SH-SY5Y (cell line): ENCODE results near the gene FAIM2.

Source experiments
- GATA2 ChIP-seq: IDR thresholded peaks from 2 replicates; pipeline ENCODE4 v1.6.1; 2011; ENCODE audit warnings: mild to moderate bottlenecking, low read depth, low read length
- GATA3 ChIP-seq: IDR thresholded peaks from 2 replicates; pipeline ENCODE4 v1.6.1; 2011; ENCODE audit warnings: low read depth, mild to moderate bottlenecking, low read length, moderate library complexity

DNA sequence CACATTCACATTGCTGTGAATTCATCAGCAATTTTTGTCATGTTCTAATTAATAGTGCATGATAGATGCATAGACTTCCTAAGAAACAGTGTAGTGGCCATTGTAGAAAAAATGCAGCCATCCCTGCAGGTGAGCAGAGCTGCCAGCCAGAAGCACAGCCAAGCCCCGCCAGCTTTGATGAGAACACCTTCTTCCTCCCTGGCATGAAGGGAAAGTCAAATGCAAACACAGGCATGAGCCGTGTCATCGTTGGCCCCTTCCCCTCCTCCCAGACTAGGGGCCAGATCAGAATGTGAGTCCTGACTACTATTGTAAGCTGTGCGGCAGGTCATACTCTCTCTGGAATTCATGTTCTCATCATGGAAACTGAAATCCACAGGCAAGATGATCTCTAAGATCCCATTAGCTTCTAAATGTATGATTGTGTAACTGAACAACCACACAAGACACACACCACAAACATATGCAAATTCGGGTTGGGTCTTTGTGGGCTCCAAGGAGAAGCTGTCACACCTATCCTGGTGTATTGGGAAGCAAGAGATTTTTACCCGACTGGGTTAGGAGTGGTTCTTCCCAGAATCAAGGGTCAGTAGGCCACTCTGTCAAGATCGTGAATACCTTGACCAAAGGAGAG lies 44.0 kb upstream of the FAIM2 start:
- TF ChIP-seq GATA3 (no peak), GATA2 (no peak)
